Measurements from ENCODE around the gene FBLN5.

FBLN5 gene

DNA sequence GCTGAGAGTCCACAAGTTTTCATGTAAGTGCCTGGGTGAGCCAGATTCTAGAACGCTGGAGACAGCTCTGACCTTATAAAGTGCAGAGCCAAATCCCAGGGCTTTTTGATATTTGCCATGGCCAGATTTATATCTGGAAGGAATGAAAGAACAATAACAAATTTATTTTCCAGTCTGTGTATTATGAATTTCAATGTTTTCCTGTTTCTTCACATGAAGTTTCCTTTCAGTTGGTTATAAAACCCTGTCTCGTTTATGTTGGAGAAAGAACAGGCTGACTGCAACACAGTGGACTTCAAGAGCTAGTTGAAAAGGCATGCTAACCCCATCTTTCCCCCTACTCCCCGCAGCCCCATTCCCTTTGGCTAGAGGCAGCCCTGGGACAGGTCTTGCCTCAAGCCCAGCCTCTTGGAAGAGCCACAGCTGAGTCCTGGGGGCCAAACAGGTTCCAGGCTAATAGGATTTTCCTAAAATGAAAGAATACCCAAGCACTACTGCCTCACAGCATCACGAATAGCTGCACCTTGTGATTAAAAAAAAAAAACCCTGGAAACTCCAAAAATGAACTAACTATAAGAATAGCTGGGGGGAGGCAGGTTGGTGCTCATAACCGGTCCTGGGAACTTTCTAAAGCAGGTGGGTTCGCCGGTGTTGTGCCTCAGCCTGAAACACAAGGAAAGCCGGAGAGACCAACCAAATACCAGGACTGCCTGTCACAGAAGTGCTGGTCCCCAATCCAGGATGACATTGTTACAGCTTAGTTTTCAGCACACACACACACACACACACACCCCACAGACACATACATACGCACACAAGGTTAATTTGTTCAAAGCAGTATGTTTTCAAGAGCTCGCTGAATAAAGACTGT is 1.5 kb downstream of the FBLN5 start:
- DNase-seq (ENCODE audit: low read depth): no peak

DNA sequence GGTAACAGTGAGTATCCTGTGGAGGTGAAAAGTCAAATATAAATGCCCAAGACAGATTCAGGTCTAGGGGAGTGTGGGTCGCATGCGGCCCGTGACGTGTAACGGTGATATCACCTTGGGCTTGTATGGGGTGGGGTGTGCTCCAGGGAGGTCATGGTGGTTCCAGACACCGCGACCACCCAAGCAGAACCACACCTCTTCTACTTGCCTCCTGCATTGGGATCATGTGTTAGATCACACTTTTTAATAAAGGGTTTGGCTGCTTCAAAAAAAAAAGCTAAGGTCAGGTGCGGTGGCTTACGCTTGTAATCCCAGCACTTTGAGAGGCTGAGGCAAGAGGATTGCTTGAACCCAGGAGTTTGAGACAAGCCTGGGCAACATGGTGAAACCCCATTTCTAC is 4.5 kb downstream of the FBLN5 start:
- DNase-seq (ENCODE audit: low read depth): no peak

DNA sequence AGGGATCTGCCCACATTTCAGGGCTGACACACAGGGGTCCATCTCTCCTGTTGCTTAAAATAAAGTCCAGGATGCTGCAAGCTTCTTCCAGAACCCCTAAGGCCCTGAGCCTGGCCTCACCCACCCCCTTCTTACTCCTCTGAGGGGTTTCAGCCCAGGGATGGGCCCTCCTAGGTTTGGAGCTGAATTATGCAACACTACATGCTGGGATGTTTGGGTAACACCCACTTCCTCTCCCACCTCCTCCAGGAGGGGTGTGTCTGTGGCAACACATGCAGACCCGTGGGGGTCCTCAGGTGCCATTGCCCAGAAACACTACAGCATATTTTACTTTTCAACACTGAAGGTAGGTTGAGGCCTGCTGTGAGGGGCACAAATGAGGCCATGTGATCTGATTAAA is 5.4 kb downstream of the FBLN5 start:
- no peak for DNase-seq (ENCODE audit: low read depth)

DNA sequence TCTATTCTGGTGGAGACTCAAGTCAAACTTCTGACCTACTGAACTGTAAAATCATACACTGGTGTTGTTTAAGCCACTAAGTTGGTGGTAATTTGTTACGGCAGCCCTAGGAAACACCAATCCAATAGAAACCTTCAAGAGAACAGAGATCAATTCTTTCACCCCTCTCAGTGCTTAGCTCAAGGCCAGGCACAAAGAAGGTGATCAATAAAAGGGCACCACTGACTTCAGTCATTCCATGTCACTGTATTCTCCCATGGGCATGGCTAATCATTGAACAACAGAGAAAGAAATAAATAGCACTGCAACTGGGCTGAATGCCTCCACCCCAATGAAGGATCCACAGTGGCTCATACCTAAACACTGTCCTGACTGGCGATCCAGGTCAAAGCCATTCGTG is 7.3 kb downstream of the FBLN5 start:
- DNase-seq (ENCODE audit: low read depth): no peak

- DNase-seq (ENCODE audit: low read depth): no peak
Measured at GRCh38 chr14:91935586-91935985, 11.9 kb downstream of the FBLN5 start.

- DNase-seq (ENCODE audit: low read depth): no peak
Measured at GRCh38 chr14:91934554-91935285, 12.8 kb downstream of the FBLN5 start.

- DNase-seq (ENCODE audit: low read depth): no peak
Measured at GRCh38 chr14:91931478-91932088, 15.9 kb downstream of the FBLN5 start.

GRCh38 chr14:91929700-91930099 is 17.8 kb downstream of the FBLN5 start:
- no peak for DNase-seq (ENCODE audit: low read depth)

DNA sequence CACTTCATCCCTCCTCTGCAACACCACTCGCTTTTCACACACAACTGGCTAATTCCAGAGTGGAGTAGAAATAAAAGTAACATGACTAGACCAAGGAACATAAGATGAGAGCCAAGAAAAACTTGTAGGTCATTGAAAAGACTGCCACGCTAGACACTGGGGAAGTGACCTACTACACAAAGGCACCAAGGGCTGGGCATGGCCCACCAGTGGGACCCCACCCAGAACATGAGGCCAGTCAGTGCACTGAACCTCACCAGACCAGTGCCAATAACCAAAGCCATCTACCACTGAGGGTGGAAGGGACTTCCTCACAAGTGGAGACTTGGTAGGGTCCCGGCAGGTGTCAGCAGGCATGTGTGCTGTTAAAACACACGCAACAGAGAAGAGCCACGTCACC is 19.7 kb downstream of the FBLN5 start:
- no peak for DNase-seq (ENCODE audit: low read depth)

DNA sequence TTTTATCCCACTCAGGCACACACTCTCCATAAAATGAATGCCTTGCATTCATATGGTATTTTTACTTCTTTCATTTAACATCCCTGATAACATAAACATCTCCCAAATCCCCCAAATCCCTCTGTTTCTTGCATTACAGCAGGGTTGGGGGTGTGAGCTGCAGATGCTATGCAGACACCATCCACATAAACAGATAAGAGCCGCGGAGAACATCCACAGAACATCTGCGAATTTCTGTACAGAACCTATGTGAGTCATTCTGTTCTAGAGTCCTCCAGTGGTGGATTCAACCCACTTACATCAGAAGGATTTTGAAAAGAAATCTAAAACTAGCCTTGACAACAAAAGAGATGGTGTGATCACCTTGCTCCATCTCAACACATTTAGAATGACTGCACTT is 20.3 kb downstream of the FBLN5 start:
- no peak for DNase-seq (ENCODE audit: low read depth)

GRCh38 chr14:91926131-91926890 is 21.2 kb downstream of the FBLN5 start:
- DNase-seq (ENCODE audit: low read depth): no peak

- DNase-seq (ENCODE audit: low read depth): no peak
Measured at GRCh38 chr14:91925727-91926121, 21.8 kb downstream of the FBLN5 start.

DNA sequence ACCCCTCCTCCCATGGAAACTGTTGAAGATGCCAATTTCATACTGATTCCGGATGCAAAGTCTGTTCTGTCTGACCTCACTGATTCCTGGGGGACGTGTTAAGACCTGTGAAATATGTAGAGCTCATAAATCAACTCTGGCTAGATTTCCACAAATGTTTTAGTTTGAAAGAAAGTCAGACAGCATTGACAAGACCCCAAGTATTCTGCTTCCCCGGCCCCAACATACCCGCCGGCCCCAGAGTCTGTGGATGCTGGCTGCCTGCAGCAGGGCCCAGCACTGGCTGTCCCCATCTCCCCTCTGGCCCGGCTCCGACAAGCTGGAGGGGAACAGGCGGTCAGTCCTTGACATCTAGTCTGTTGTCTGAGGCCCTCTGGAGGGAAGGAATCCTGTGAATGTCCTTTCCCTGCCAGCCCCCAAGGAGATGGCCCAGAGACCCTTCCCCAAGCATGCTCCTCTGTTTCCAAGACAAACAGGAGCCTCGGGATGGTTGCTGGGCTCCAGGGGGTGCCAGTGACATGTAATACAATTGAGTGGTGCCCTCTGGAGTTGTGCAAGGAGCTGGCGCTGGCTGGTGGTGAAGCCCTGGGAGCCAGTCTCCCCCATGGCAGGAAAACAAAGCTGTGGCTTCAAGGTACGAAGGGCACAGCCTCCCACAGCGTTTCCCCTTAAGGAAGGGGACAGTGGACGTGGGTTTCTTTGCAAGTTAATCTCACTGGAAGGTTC is 22.3 kb downstream of the FBLN5 start:
- no peak for DNase-seq (ENCODE audit: low read depth)

DNA sequence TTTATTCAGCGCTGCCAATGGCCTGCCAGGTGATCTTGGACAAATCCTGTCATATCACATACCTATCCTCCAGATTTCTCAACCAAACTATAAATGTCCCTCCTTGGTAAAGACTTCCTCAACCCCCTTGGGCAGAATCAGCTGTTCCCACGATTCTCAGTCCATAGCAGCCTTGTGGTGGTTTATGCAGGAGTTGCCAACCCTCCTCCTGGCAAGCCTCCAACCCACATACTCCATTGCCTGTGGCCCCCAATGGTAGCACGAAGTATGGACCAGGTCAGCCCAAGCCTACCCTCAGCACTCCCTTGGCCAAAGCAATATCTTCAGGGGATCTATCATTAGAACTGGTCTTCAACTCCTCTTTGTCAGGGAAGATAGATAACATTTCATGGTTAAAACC is 27.0 kb downstream of the FBLN5 start:
- no peak for DNase-seq (ENCODE audit: low read depth)

GRCh38 chr14:91919814-91920213 is 27.7 kb downstream of the FBLN5 start:
- DNase-seq (ENCODE audit: low read depth): no peak

GRCh38 chr14:91918186-91918883 is 29.2 kb downstream of the FBLN5 start:
- no peak for DNase-seq (ENCODE audit: low read depth)

DNA sequence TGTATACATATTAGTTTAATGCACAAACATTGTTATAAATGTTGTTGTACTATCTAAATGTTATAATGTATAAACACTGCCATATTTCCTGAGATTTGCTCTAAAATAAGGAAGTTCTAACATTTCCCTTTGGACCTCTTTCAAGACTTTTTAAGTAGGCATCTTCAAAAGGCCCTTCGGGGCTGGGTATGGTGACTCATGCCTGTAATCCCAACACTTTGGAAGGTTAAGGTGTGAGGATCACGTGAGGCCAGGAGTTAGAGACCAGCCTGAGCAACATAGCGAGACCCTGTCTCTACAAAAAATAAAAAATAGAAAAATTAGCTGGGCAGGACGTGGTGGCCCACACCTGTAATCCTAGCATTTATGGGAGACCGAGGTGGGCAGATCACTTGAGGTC is 35.5 kb downstream of the FBLN5 start:
- no peak for DNase-seq (ENCODE audit: low read depth)

DNA sequence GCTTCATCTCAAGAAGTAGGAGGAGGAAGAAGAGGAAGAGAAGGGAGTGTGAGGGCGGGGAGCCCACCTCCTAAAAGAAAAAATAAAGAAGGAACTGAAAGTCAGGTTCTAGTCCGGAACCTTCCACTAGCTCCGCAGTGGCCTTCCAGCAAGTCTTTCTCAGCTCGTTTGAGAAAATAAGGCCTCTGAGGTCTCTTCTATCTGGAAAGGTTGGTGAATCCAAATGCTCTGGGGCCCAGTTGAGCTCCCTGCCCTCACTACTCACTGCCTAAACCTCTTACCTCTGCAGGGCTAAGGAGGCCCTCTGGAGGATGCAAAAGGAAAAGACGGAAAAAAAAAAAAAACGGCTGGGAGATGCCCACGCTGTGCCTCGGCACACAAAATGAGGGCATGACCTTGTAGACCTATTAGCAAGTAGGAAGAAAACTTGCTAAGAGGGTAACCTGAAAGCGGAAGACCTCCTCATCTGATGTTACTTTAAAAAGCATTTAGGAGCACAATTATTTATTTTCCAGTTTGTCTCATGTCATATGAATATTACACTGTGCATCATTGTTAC is 35.9 kb downstream of the FBLN5 start:
- no peak for DNase-seq (ENCODE audit: low read depth)

DNA sequence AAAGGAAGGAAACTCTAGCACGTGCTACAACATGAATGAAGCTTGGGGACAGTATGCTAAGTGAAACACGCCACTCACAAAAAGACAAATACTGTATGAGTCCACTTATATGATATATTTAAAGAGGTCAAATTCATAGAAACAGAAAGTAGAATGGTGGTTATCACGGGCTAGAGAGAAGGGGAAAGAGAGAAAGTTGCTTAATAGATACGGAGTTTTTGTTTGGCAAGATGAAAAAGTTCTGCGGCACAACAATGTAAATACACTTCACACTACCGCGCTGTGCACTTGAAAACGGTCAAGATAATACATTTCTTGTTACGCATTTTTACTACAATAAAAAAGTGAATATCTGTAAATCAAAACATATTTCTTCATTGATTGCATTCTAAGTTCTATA is 37.3 kb downstream of the FBLN5 start:
- DNase-seq (ENCODE audit: low read depth): no peak

DNA sequence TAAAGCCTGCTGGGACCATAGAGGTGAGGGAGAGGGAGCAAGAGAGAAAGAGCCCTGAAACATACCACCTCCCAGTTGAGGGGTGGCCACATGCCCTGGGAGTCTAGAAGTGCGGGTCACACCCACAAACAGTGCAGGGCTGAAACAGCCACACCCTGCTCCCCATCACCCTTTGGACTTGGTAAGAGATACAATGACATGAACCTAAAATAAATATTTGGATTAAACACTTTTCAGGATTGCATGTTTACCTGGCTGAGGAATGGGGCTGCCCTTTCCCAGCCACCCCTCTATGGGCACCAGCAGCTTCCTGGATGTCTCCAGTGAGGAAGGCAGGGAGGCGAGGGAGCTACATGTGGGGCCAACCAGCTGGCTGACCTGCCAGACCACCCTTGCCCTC is 41.1 kb downstream of the FBLN5 start:
- no peak for DNase-seq (ENCODE audit: low read depth)

All from T-helper 22 cell (primary cell).